Left ventricle myocardium superior (tissue), 1 donor: ENCODE results near the gene CLPSL1. TPM values are rescaled to one million over a fixed set of nuclear protein-coding genes. Genes with fewer than 3 reads are reported as not detected.

Experiments
- total RNA-seq: library from RNA; stranded (reverse); fragmentation: NEBNext Ultra II Directional; extraction: Animal tissue kit (Norgen Biotek cat#: 25700); gene quantifications from one replicate; pipeline ENCODE4 v1.2.1, GENCODE V29; 2021
- donor health status: DM: no; HTN: yes; CAD: no; lungs with severe emphysema.

CLPSL1 gene
- total RNA-seq, 1 donor from 2014 or later: not detected

Other genes with a start within 250 kb of the CLPSL1 start
- gene FKBP5, start 92.1 kb upstream of the CLPSL1 start, total RNA-seq: 82.8 TPM
- gene ARMC12, start 44.0 kb upstream of the CLPSL1 start, total RNA-seq: not detected
- gene CLPSL2, start 4.4 kb upstream of the CLPSL1 start, total RNA-seq: not detected
- gene CLPS, start 16.3 kb downstream of the CLPSL1 start, total RNA-seq: not detected
- not detected for gene LHFPL5, start 24.3 kb downstream of the CLPSL1 start, total RNA-seq
- gene SRPK1, start 140.1 kb downstream of the CLPSL1 start, total RNA-seq: 19.6 TPM
- not detected for gene SLC26A8, start 243.6 kb downstream of the CLPSL1 start, total RNA-seq
- 27.3 TPM for gene MAPK14, start 246.8 kb downstream of the CLPSL1 start, total RNA-seq